Kidney tubule cell (primary cell): Measurements from ENCODE around the gene NELL2.

Experiments used
- DNase-seq: peaks from one replicate; pipeline ENCODE4 v3.0.0-alpha.2; 2018; ENCODE audit warnings: low spot score

Gene NELL2

DNA sequence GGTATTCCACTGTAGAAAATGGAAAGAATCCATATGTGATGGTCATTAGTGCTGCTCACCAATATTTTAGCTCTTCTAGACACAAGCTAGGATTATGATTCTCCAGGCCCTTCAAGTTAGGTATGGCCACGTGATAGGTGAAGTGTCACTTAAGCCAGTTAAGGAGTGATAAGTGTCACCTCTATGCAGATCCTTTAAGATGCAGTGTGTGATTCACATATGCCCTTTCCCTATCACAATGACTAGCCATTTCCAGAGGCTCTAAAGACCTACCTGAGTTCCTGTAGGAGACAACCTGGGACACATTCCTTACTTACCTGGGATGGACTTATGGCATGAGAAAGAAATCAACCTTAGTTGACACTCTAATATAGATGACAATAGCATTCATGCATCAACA lies 343.2 kb downstream of the NELL2 start:
- DNase-seq = no peak

DNA sequence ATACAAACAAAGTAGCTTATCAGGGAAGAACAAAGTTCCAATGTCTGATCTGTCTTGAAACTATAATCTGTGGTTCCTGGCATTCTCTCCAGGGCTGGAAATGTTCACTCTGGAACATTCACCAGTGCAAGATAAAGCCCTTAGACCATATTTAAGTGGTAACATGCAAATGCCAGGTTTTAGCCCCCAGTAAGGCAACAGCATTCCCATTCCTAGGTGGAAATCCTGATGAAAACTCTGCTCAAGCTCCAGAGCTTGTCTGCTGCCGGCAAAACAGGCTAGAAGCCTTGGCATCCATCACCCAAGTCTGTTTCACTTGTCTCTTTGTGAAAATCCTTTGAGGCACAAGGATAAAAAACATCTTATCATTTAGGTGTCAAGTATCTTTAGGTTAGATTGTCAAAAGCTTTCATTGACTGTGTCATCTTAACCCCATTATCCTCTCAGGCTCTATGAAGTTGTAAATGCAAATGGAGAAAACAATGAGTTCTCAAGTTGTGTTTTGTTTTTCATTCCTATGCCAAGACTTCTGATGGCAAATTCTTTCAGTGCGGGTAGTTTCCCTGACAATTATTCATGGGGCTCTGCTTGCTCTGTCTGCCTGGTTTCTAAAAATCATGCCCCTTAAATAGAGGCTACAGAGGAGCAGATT lies 344.7 kb downstream of the NELL2 start:
- DNase-seq = no peak

DNA sequence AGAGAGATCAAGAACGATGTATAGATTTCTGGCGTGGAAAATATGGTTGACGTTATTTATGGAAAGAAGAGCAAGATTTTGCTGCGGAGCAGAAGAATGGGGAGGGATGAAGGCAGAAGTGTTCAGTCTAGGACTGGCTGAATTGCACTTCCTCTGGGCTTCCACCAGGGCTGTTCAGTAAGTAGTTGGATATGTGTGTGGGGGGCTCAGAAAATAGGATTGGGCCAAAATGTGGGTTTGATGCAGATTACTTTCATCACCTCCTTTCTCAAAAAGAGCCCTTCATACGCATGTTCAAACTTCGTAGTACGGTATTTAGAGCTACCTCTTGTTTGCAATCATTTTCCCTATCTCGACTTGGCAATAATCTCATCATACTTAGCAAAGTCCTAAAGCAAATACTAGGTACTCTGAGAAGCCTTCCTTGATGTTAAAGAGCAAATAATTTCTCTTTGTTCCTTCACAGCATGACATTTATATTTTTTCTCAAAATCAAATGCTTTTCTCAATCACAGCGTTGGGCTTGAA lies 349.4 kb downstream of the NELL2 start:
- DNase-seq = no peak

DNA sequence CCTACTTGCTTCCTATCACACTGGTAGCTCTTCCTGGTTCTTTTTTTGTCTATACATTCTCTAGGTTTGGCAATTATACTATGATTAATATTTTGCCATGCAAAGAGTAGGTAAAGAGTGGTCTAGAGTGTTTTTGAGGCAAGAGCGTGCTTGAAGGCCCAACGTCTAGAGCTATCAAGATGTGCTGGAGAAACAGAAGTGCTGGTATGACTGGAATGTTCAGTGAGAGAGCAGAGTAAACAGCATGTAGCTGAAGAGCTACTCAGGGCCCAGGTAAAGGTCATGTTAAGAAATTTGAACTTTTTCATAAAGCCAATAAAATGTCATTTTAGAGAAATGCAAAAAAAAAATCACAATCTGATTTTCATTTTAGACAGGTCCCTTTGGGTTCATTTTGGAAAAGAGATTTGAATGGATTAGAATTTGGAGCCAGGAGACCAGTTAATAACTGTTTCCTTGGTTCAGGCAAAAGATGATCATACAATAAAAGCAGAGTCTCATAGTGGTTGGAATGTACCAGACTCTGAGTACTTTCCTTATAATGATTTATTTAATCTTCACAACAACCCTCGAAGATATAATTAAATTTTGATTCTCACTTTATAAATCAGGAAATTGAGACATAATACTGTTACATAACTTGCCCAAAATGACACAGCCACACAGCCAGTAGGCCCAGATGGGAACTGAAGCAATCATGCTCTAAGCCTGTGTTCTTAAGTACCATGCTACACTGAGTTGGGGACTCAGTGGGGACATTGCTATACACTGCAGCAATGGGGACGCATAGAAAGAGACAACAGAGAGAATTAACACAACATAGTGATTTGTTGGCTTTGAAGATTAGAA lies 350.1 kb downstream of the NELL2 start:
- DNase-seq = peak; percentile 10

DNA sequence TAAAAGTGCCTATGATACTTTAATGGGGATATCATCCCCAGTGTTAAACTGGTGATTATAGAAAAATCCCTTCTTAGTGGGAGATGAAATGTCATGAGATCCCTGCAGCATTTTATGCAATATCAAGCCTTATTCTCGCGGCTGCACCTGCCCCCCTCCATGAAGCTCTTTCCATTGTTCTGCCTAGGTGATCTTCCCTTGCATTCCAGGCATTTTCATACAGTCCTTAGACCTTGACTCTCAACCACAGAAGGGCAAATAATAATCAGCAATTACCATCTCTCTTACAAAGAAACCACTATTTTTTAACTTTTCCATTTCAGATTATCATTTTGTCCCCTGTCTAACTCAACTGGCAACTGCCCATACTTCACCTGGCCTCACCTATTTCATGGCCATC lies 352.3 kb downstream of the NELL2 start:
- no peak for DNase-seq

DNA sequence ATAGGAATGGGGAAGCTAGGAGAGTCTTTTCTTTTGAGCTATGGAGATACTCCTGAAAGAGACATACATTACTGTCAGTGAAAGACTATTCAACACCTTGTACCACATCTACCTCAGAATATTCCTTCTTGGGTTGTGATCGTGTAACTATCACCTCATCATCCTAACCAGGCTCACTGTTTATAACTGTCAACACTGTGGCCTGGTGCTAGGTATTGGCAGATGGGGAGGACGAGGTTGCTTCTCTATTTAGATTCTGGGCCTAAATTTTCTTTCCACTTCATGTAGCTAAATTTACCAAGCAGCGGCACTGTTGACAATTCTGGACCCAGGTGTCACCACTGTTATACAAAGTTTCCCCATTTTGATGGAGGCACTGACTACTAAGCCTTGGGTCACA lies 354.4 kb downstream of the NELL2 start:
- no peak for DNase-seq

DNA sequence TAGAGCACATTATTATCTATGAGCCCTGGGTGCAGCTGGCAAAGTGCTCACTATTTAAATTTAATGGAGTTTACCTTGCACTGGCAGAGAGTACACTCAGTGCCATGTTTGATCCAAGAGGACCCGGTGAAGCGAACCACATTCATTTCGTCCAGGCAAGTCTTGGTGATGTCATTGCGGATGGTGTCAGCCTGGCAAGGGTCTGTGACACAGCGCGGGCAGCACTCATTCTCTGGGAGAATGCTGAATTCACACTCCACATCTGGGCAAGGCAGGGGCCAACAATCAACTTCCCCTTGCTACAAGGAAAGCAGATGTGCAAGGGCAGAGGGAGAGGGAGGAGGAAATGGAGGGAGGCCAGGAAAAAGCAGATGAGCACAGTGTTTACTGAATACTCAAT lies 356.2 kb downstream of the NELL2 start:
- DNase-seq = no peak

DNA sequence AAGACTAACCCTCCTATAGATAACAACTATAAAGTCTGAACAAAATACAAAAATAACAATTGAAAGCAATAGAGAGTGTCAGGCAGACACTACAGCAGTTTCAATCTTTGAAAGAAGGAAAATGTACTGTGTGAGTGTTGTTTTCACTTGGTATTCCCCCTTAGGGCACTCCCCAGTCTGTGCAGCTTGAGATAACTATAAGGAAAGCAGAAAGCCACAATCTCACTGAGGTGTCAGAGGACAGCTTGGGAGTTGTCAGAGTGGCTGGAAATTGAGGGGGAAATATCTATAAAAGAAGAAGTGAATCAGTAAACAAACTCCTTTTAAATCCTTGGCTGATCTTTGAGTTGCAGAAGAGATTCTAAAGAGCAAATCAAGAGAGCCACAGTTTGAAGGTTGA lies 364.8 kb downstream of the NELL2 start:
- DNase-seq = no peak

DNA sequence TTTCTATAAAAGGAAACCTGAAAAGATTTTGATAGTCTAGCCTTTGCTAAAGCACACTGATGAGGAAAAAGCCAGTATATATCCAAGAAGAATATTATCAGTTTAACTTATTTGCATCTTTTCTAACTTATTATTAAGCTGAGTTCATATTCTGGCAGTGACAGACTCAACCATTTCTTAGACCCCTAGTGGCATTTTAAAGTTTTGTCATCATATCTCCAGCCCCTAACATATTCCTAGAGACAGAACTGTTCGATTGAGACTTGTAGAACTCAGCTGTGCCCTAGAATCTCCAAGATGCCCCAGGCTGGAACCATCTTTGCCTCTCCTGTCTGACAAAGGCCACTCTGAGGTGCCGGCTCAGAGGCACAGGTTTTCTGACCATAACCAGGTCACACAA lies 365.6 kb downstream of the NELL2 start:
- no peak for DNase-seq

DNA sequence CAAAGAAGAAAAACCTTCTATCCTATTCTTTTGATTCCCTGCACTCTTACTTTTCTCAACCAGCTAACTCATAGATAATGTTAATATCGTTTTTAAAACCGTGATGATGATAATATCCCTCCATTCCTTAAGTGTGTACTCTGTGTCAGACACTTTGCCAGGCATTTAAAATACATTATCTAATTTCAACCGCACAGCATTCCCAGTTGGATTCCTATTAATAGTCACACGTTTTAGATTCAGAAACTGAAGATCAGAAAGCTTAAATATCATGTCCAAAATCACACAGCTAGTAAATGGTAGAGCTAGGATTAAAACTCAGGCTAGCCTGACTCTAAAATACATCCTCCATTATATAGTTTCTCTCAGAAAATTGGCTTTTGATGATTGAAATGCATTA lies 366.0 kb downstream of the NELL2 start:
- no peak for DNase-seq

DNA sequence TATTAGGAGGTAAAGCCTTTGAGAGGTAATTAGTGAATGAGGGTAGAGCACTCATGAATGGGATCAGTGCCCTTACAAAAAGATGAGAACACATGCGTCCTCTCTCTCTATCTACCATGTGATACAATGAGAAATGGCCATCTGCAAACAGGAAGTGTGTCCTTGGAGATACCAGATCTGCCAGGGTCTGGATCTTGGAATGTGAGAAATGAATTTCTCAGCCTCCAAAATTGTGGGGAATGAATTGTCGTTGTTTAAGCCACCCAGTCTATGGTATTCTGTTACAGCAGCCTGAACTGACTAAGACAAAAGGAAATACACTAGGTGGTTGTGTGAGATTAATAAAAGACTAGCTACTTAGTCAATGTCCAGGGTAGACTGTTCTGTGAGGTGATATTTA lies 366.6 kb downstream of the NELL2 start:
- DNase-seq = peak; percentile 64

DNA sequence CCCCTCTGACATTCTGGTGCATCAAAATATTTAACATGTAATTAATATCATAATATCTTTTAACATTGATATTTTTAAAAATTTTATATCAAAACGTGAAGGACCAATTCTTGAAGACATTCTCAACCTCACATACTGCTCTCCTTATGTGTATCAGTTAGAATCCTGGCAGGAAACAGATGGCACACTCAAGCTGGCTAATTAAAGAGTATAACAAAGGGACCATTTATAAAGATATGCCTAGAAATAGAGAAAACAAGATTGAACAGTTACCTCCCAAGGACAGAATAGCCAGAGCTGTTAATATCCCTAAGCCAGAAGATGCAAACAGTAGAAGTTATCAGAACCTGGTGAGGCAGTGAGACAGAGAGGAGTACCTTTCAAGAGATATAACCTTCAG lies 368.7 kb downstream of the NELL2 start:
- DNase-seq = no peak

DNA sequence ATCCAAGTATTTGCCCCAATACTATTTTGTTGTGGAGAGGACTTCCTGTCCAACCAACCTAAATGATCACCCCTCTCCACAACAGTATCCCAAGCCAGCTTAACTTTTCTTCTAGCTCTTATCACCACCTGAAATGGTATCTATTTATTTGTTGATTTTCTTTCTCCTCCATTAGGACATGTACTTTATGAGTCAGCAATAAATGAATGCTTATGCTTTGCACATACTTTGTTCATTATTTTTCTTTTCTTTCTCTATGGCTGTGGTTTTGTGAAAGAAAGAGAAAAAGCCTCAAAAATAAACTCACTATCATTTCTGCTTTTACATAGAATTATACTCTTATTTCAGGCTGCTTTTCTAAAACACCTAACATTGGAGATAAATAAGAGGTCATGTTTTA lies 371.3 kb downstream of the NELL2 start:
- no peak for DNase-seq

DNA sequence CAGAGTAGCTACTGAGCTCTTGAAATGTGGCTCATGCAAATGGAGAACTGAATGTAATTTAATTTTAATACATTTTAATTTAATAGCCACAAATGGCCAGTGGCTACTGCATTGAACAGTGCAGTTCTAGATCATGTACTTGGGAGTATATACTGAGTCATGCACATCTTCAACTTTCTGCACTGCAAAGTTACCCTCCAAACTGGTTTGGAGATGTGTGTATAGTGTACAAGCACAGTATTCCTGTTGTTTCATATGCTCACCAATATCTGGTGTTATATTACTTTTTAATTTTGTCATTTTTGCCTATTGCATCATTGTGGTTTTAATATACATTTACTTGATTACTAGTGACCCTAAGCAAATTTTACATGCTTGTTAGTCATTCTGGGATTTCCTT lies 372.8 kb downstream of the NELL2 start:
- DNase-seq = no peak

DNA sequence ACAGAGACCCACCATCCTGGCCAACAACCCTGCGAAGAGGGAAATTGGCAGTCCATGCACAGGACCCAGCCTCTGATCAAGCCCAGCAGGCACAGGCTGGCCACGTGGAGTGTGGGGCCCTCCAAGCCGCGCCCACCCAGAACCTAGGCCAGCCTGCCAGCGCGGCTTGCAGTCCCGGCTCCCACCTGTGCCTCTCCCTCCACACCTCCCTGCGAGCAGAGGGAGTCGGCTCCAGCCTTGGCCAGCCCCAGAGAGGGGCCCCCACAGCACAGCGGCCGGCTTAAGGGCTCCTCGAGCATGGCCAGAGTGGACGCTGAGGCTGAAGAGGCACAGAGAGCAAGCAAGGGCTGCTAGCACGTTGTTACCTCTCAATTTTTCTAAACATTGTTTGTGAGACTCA lies 373.4 kb downstream of the NELL2 start:
- no peak for DNase-seq

DNA sequence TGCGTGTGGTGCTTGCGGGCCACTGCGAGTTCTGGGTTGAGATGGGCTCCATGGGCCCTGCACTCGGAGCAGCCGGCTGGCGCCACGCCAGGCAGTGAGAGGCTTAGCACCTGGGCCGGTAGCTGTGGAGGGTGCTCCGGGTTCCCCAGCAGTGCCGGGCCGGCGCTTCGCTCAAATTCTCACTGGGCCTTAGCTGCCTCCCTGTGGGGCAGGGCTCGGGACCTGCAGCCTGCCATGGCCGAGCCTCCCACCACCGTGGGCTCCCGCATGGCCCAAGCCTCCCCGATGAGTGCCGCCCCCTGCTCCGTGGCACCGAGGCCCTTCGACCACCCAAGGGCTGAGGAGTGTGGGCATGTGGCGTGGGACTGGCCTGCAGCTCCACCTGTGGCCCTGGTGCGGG lies 375.7 kb downstream of the NELL2 start:
- DNase-seq = no peak

DNA sequence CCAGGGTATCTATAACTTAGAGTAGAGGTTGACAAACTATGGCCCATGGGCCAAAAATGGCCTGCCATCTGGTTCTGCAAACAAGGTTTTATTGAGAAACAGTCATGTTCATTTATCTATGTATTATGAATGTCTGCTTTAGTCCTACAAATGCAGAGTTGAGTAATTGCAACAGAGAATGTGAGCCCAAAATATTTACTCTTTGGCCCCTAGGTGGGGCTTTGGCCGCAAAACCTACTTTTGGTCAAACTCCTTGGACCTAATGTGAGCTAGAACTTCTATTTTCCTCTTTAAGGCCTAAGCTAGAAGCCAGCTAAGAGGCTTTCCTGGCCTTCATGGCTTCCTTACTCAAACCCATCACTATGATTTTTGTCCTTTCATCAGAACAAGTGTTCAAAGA lies 379.1 kb downstream of the NELL2 start:
- no peak for DNase-seq

DNA sequence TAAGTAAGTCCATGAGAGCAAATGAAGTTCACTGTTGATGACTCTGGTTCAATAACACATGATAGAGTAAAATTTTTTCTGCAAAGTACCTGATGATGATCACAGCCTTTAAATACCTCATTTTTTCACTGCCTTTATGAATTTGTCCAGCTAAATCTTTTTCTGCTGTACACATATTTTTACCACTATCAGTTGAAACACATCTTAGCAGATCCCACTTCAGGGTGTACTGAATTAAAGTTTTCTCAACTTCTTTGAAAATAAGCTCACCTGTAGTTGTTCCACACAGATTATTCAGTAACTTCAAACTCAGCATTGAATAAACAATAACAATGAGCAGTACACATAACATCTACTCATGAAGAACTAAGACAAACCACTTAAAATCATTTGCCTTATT lies 385.9 kb downstream of the NELL2 start:
- DNase-seq = no peak

DNA sequence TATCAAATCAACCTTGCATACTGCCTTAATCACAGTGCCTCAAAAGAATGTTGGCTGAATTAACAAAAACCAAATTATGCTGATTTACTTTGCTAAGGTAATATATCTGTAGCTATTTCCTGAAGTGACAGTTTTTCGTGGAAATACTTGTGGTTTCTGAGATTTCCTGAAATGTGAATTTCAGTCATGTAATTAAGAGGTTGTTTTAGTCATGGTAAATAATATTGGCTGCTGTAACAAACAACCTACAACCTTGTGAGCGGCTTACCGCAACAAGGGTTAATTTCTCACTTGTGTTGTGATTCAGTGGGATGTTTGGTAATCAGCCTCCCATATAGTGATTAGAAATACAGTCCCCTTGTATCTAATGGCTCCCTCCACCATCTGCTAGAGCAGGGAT lies 387.9 kb downstream of the NELL2 start:
- DNase-seq = no peak

DNA sequence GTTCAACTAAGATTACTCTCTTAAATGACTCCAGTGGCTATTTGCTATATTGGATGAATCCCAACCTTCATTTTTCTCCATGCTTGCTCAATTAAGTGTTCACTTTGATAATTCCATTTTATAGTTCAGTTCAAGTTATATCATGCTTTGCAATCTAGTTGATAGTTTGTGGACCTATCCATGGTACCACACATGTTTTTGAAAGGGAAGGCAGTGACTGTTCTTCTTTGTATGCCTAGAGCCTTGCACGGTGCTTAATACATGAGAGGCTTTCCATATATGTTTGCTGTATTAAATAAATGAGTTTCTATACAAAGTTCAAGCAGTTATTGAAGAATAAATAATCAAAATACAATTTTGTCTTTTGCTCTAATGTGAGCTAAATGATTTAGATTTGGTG lies 391.3 kb downstream of the NELL2 start:
- DNase-seq = no peak

DNA sequence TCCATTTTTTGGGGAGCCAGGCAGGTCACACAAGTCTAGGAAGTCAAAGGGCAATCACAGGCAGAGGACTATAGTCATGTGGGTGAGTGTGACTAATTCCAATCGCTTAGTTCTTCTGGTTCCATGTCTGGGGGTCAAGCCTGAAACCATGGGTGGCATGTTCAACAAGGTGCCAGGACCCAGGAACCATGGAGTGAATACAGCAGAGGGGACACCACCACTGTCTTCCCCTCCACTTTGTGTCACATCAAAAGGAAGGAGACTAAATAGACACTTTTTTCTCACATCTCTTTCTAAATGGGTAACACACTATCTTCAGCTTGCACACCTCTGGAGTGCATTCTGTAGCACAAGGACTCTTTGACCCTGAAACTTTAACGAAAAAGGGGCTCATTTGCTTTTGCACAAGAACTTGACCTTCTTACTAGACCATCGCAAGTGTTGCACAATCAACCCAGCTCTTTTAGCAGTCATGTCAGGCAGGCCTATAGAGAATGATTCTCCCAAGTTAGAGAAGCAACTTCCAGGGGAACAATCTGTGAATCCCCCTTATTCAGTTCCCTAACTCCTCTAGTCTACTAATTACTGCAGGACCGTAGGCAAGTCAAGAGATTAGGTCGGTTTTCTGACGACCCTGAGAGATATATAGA lies 398.7 kb downstream of the NELL2 start:
- no peak for DNase-seq

DNA sequence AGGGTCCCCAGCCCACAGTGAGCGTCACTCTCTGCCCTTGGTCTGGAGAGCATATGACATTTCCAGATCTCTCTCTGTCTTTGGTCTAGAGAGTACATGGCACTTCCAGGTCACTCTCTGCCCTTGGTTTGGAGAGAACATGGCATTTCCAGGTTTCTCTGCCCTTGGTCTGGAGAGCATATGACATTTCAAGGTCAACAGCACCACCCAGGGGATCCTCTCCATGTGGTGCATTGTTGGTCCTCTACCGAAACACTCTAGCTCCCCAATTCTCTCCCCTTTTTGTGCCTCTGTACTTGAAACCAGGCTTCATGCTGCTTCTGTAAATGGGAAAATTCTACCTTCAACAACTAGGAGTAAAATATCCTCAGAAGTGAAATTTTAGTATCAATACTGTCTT lies 399.4 kb downstream of the NELL2 start:
- DNase-seq = no peak

DNA sequence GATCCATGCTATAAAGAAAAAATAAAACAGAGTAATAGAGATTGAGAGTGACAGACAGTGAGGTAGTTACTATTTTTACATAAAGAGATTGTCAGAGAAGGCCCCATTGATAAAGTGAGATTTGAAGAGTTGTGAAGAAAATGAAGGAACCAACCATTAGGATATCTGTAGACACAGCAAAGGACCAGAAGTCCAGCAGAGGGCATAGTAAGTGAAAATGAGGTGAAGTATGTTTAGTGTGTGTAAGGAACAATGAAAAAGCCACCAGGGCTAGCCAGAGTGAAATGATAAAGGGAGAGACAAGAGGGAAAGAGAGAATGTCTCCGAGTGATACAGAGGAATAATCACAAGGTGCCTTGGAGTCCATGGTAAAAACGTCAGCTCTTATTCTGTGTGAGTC lies 411.0 kb downstream of the NELL2 start:
- no peak for DNase-seq
